SK-N-SH (cell line): ENCODE data around the gene SMARCC2. TPM values are rescaled to one million over a fixed set of nuclear protein-coding genes. Genes with fewer than 3 reads are reported as not detected.
A peak's percentile ranks its signal among the peaks of the same experiment; 100 is the strongest.

Experiments
- CTCF ChIA-PET: fragments of 300-600, 350-600 bp; formaldehyde crosslinking; extraction: SDS; loops from one replicate; lab custom pipeline; 2021; lab: Yijun Ruan, JAX
- POLR2A ChIA-PET: fragments of 350-600 bp; sonication (Branson Sonifier 250); formaldehyde crosslinking; extraction: SDS; loops from one replicate; lab custom pipeline; 2020; ENCODE audit warnings: antibody characterized with exemption, inconsistent platforms; lab: Yijun Ruan, JAX
- DNase-seq: peaks from one replicate; pipeline ENCODE4 v3.0.0; 2012
- H2AFZ ChIP-seq: fragments of 200-600 bp; sonication (generic); 2 replicates; pipeline ENCODE4 v1.8.1; 2016; ENCODE audit warnings: antibody characterized with exemption, mild to moderate bottlenecking, low read depth
- H3F3A ChIP-seq: fragments of 200-600 bp; sonication (generic); replicated peaks from 2 replicates; pipeline ENCODE3; 2016; ENCODE audit warnings: antibody characterized with exemption, mild to moderate bottlenecking; ENCODE audit not compliant: insufficient read depth
- H3K27ac ChIP-seq, 2 experiments: fragments of 200-500 bp in 1 of 2; fragments of 200-600 bp in 1 of 2; sonication (Bioruptor generic) in 1 of 2; sonication (generic), shearing (Covaris generic) in 1 of 2; 2 replicates each; pipeline versions ENCODE4 v1.5.1 to v1.6.1; 2014 to 2016; ENCODE audit warnings: low read depth in 2 of 2, inconsistent platforms in 1 of 2, low read length in 1 of 2, mild to moderate bottlenecking in 1 of 2, mixed read lengths in 1 of 2
- H3K27me3 ChIP-seq: fragments of 200-600 bp; sonication (generic), shearing (Covaris generic); 2 replicates; pipeline ENCODE4 v1.6.1; 2016; ENCODE audit warnings: mixed run types; ENCODE audit not compliant: insufficient read depth
- H3K36me3 ChIP-seq, 2 experiments: fragments of 200-500 bp in 1 of 2; fragments of 200-600 bp in 1 of 2; sonication (Bioruptor generic) in 1 of 2; sonication (generic) in 1 of 2; replicated peaks in 1 of 2; 2 replicates each; pipeline versions ENCODE3 to v1.5.1; 2014 to 2016; ENCODE audit warnings: low read length in 1 of 2, mild to moderate bottlenecking in 1 of 2; ENCODE audit not compliant: insufficient read depth in 2 of 2, control insufficient read depth in 1 of 2
- H3K4me1 ChIP-seq, 2 experiments: fragments of 200-500 bp in 1 of 2; fragments of 200-600 bp in 1 of 2; sonication (Bioruptor generic) in 1 of 2; sonication (generic), shearing (Covaris generic) in 1 of 2; 2 replicates each; pipeline versions ENCODE4 v1.5.1 to v1.6.1; 2014 to 2016; ENCODE audit warnings: low read depth in 1 of 2, low read length in 1 of 2, mixed run types in 1 of 2; ENCODE audit not compliant: insufficient read depth in 2 of 2, control insufficient read depth in 1 of 2
- H3K4me2 ChIP-seq: fragments of 200-600 bp; sonication (generic), shearing (Covaris generic); 2 replicates; pipeline ENCODE4 v1.6.1; 2017; ENCODE audit warnings: mixed run types
- H3K4me3 ChIP-seq, 2 experiments: fragments of 200-500 bp in 1 of 2; fragments of 200-600 bp in 1 of 2; sonication (Bioruptor generic) in 1 of 2; sonication (generic), shearing (Covaris generic) in 1 of 2; 2 replicates each; pipeline versions ENCODE4 v1.5.1 to v1.8.1; 2014 to 2016; ENCODE audit warnings: low read depth in 2 of 2, inconsistent platforms in 1 of 2, low read length in 1 of 2, mild to moderate bottlenecking in 1 of 2, mixed read lengths in 1 of 2, moderate library complexity in 1 of 2
- H3K79me2 ChIP-seq: fragments of 200-600 bp; sonication (generic); 2 replicates; pipeline ENCODE4 v1.8.1; 2017; ENCODE audit warnings: mild to moderate bottlenecking; ENCODE audit not compliant: insufficient read depth
- H3K9ac ChIP-seq: fragments of 200-600 bp; sonication (generic); 2 replicates; pipeline ENCODE4 v1.6.1; 2017; ENCODE audit warnings: mixed run types
- H3K9me2 ChIP-seq: fragments of 200-600 bp; sonication (generic); 2 replicates; pipeline ENCODE4 v1.6.1; 2017; ENCODE audit warnings: mixed run types
- H3K9me3 ChIP-seq: fragments of 200-600 bp; sonication (generic); 2 replicates; pipeline ENCODE4 v1.6.1; 2017; ENCODE audit warnings: mixed run types, mild to moderate bottlenecking, moderate library complexity
- H4K20me1 ChIP-seq: fragments of 200-600 bp; sonication (generic); 2 replicates; pipeline ENCODE4 v1.6.1; 2017; ENCODE audit warnings: mild to moderate bottlenecking, mixed run types; ENCODE audit not compliant: insufficient read depth
- ELF1 ChIP-seq: IDR thresholded peaks from 2 replicates; pipeline ENCODE4 v1.4.0; 2012
- EP300 ChIP-seq, 2 experiments: IDR thresholded peaks; 2 replicates each; pipeline versions ENCODE4 v1.4.0 to v1.6.1; 2012; ENCODE audit warnings: borderline replicate concordance in 1 of 2, low read depth in 1 of 2, low read length in 1 of 2
- EZH2phosphoT487 ChIP-seq: fragments of 200-600 bp; sonication (generic); IDR thresholded peaks from 2 replicates; pipeline ENCODE4 v1.6.1; 2017; ENCODE audit warnings: low read depth, mixed run types, mild to moderate bottlenecking, antibody characterized with exemption, moderate library complexity, borderline replicate concordance
- FOSL2 ChIP-seq: IDR thresholded peaks from 2 replicates; pipeline ENCODE4 v1.4.0; 2012; ENCODE audit warnings: low read depth, mild to moderate bottlenecking, moderate library complexity, borderline replicate concordance
- FOXJ3 ChIP-seq: sonication (generic); formaldehyde crosslinking; IDR thresholded peaks from 2 replicates; pipeline ENCODE4 v1.5.1; 2020; ENCODE audit warnings: mild to moderate bottlenecking, missing genetic modification reagents
- GABPA ChIP-seq: IDR thresholded peaks from 2 replicates; pipeline ENCODE4 v1.4.0; 2012; ENCODE audit warnings: low read depth, mild to moderate bottlenecking
- GATA2 ChIP-seq: sonication (generic); formaldehyde crosslinking; IDR thresholded peaks from 2 replicates; pipeline ENCODE4 v1.5.0; 2020; ENCODE audit warnings: mild to moderate bottlenecking, missing genetic modification reagents
- MEF2A ChIP-seq: IDR thresholded peaks from 2 replicates; pipeline ENCODE4 v1.4.0; 2012; ENCODE audit warnings: low read depth, borderline replicate concordance
- MXI1 ChIP-seq: IDR thresholded peaks from 2 replicates; pipeline ENCODE4 v1.6.1; 2012; ENCODE audit warnings: mild to moderate bottlenecking, low read depth, low read length, improper control_type of control experiment
- NRF1 ChIP-seq: IDR thresholded peaks from 2 replicates; pipeline ENCODE4 v1.6.1; 2012; ENCODE audit warnings: low read depth, mild to moderate bottlenecking, low read length
- RAD21 ChIP-seq: IDR thresholded peaks from 2 replicates; pipeline ENCODE4 v1.6.1; 2012; ENCODE audit warnings: mild to moderate bottlenecking, low read length
- RFX5 ChIP-seq: IDR thresholded peaks from 2 replicates; pipeline ENCODE4 v1.6.1; 2012; ENCODE audit warnings: mild to moderate bottlenecking, improper control_type of control experiment, low read length
- SIN3A ChIP-seq: IDR thresholded peaks from 2 replicates; pipeline ENCODE4 v1.6.1; 2012; ENCODE audit warnings: low read depth, mild to moderate bottlenecking, low read length, moderate library complexity, borderline replicate concordance
- TAF1 ChIP-seq: IDR thresholded peaks from 2 replicates; pipeline ENCODE4 v1.6.1; 2012; ENCODE audit warnings: low read depth, mild to moderate bottlenecking, low read length, moderate library complexity, borderline replicate concordance
- TEAD4 ChIP-seq: IDR thresholded peaks from 2 replicates; pipeline ENCODE4 v1.4.0; 2012; ENCODE audit warnings: mild to moderate bottlenecking, borderline replicate concordance; ENCODE audit not compliant: insufficient read depth
- YY1 ChIP-seq: IDR thresholded peaks from 2 replicates; pipeline ENCODE4 v1.4.0; 2012; ENCODE audit warnings: low read depth, mild to moderate bottlenecking
- WGBS: methylation state at CpG from one replicate; pipeline ENCODE4 v1.1.6; 2017; ENCODE audit warnings: low lambda C conversion rate; 5-methylcytosine and 5-hydroxymethylcytosine counted together
- polyA plus RNA-seq, 3 experiments: library from polyadenylated mRNA; depleted of rRNA; stranded (reverse); fragments of >200 nt; gene quantifications; 2 replicates each; pipeline ENCODE4 v1.2.3, GENCODE V29; 2012
- TF ChIP-seq, protein P1 (sequence below): IDR thresholded peaks from 2 replicates; pipeline ENCODE4 v1.4.0; 2012; ENCODE audit warnings: low read depth
- TF ChIP-seq, protein P2 (sequence below): fragments of 200-600 bp; sonication (generic); IDR thresholded peaks from 2 replicates; pipeline ENCODE4 v1.6.1; 2017; ENCODE audit warnings: antibody characterized with exemption, mild to moderate bottlenecking, moderate library complexity

Gene SMARCC2
- polyA plus RNA-seq, 1 of the 3 experiments (the other 2 are of a cell fraction): 64.3 TPM

DNA sequence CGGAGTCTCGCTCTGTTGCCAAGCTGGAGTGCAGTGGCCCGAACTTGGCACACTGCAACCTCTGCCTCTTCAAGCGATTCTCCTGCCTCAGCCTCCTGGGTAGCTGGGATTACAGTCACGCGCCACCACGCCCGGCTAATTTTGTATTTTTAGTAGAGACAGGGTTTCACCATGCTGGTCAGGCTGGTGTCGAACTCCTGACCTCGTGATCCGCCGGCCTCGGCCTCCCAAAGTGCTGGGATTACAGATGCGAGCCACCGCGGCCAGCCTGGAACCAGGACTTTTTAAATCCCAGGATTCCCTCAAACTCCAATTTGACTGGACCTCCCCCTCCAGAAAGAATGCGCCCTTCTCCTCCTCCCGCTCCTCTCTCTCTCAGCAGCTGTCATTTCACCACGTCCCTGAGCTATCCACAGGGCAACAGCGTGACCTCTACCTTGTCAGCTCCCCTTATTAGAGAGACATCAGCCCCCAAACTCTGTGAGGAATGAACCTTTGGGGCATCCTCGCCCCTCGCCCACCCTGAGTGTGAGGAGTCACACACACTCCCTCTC lies 59.3 kb downstream of the SMARCC2 start:
- H3K4me3 ChIP-seq: peak overlapping the region; percentile 67 to 89
- 90% methylated on average over 22 of the region's 22 CpGs for WGBS
- POLR2A ChIA-PET: interaction anchor here (0.7 to 2.7 kb wide), 3 partner anchors 12 to 25 kb away, joined by 3 to 14 read pairs (median 4); partner anchors contain the start of gene PA2G4
- H3K9me2 ChIP-seq: no peaks in the 10 kb centered on the region
- TF ChIP-seq RAD21: no peak
- TF ChIP-seq FOXJ3 (CRISPR knock-in tag): no peak
- no peak for TF ChIP-seq TAF1
- TF ChIP-seq SIN3A: no peak
- TF ChIP-seq TEAD4: no peak
- no peak for TF ChIP-seq RFX5
- TF ChIP-seq GABPA: no peak
- TF ChIP-seq GATA2 (CRISPR knock-in tag): no peak
- no peak for DNase-seq
- H3K36me3 ChIP-seq: peaks cover 38 to 42% of the 10 kb centered on the region in 2 experiments
- no peak overlapping the region for H2AFZ ChIP-seq
- no peaks in the 10 kb centered on the region for H3K9me3 ChIP-seq
- peaks cover 25% of the 10 kb centered on the region for H3F3A ChIP-seq
- CTCF ChIA-PET: interaction anchor here (0.8 to 16.0 kb wide), 8 partner anchors 9 to 204 kb away, joined by 3 to 272 read pairs (median 4); partner anchors contain the start of genes MYL6, PAN2 and SMARCC2
- peak overlapping the region in 1 of 2 experiments; percentile 74; a peak in 1 of 4 replicates for H3K27ac ChIP-seq
- H4K20me1 ChIP-seq: no peaks in the 10 kb centered on the region
- peaks cover 13 to 23% of the 10 kb centered on the region in 2 experiments for H3K4me1 ChIP-seq
- peaks cover 46% of the 10 kb centered on the region for H3K79me2 ChIP-seq
- no peaks in the 10 kb centered on the region for H3K27me3 ChIP-seq
- H3K4me2 ChIP-seq: peak overlapping the region; percentile 98
- peak overlapping the region; percentile 88 for H3K9ac ChIP-seq

DNA sequence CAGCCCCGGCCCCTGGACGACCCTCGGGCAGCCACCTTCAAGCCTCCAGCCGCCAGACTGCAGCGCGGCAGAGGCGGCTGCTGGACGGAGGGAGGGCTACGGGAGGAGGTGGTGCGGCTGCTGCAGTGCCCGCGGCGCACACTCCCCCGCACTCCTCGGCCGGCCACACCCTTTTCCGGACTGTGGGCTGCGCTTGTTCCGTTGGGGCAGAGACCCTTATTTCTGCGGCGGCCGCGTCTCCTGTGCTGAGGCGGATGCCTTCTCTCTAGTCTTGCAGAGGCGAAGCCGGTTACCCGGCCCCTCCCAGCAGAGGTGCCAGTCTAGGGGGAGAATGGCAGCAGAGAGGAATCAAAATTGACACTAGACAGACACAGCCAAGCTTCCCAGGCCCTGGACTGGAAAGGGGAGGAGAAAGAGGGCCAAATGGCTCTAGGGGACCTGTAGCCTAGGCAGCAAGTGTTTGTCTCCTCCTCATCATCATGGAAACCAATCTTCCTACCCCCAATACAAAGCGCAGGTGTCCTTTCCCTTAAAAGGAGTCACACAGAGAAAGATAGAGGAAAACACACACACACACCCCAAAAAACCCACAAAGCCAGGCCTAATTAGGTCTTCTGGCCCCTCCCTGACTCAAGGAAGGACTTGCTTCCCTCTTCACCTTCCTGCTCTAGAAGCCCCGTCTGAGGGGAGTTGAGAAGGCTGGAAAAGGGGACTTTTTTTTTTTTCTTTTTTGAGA lies 59.9 kb downstream of the SMARCC2 start:
- Histone ChIP-seq H3F3A (peaks cover 30% of the 10 kb centered on the region), H3K27ac (peak overlapping the region; percentile 74 to 85; a peak in 3 of 4 replicates), H3K9me3 (no peaks in the 10 kb centered on the region), H2AFZ (peak overlapping the region; percentile 60), H3K4me2 (peak overlapping the region; percentile 98), H4K20me1 (no peaks in the 10 kb centered on the region), H3K9me2 (no peaks in the 10 kb centered on the region), H3K9ac (peak overlapping the region; percentile 88), H3K27me3 (no peaks in the 10 kb centered on the region), H3K79me2 (peaks cover 52% of the 10 kb centered on the region), H3K4me1 (peaks cover 13 to 23% of the 10 kb centered on the region in 2 experiments), H3K36me3 (peaks cover 35 to 38% of the 10 kb centered on the region in 2 experiments), H3K4me3 (peak overlapping the region; percentile 67 to 89)
- POLR2A ChIA-PET: interaction anchor here (0.7 to 2.7 kb wide), 5 partner anchors 13 to 30 kb away, joined by 3 to 19 read pairs (median 6); partner anchors contain the start of genes MYL6, MYL6B and PA2G4
- DNase-seq: peak; percentile 78
- WGBS: 7% methylated on average over 23 of the region's 29 CpGs
- TF ChIP-seq SIN3A: peak; percentile 47; the same call in 1 of the 2 replicates
- TF ChIP-seq EZH2phosphoT487: no peak
- TF ChIP-seq NRF1: peak; percentile 21; the same call in 1 of the 2 replicates
- TF ChIP-seq, protein P1, sequence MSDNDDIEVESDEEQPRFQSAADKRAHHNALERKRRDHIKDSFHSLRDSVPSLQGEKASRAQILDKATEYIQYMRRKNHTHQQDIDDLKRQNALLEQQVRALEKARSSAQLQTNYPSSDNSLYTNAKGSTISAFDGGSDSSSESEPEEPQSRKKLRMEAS: peak; percentile 48; the same call in 1 of the 2 replicates
- TF ChIP-seq EP300 (IDR thresholded peaks at IDR 0.05; ENCODE audit: borderline replicate concordance in 1 of 2, low read depth in 1 of 2, low read length in 1 of 2): peak in 1 of 2 experiments; percentile 44; a peak in 1 of 4 replicates
- TF ChIP-seq TAF1: 0 out of 2 replicates have a peak, but pooled peaks have one; percentile 37
- TF ChIP-seq FOSL2: no peak
- TF ChIP-seq, protein P2, sequence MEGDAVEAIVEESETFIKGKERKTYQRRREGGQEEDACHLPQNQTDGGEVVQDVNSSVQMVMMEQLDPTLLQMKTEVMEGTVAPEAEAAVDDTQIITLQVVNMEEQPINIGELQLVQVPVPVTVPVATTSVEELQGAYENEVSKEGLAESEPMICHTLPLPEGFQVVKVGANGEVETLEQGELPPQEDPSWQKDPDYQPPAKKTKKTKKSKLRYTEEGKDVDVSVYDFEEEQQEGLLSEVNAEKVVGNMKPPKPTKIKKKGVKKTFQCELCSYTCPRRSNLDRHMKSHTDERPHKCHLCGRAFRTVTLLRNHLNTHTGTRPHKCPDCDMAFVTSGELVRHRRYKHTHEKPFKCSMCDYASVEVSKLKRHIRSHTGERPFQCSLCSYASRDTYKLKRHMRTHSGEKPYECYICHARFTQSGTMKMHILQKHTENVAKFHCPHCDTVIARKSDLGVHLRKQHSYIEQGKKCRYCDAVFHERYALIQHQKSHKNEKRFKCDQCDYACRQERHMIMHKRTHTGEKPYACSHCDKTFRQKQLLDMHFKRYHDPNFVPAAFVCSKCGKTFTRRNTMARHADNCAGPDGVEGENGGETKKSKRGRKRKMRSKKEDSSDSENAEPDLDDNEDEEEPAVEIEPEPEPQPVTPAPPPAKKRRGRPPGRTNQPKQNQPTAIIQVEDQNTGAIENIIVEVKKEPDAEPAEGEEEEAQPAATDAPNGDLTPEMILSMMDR: no peak
- no peak for TF ChIP-seq ELF1
- TF ChIP-seq MXI1: peak; percentile 52
- TF ChIP-seq GATA2 (CRISPR knock-in tag): no peak
- no peak for TF ChIP-seq YY1
- 0 out of 2 replicates have a peak, but pooled peaks have one; percentile 2 for TF ChIP-seq FOXJ3 (CRISPR knock-in tag)
- no peak for TF ChIP-seq MEF2A
- CTCF ChIA-PET: interaction anchor here (0.7 to 16.0 kb wide), 12 partner anchors 10 to 243 kb away, joined by 3 to 272 read pairs (median 4); partner anchors contain the start of genes MYL6, PAN2 and SMARCC2
